Fibroblast of lung (primary cell): Measurements from ENCODE around the gene SYP.

Experiments
- CTCF ChIP-seq, 2 donors: IDR thresholded peaks in 1 of 2; conservative IDR thresholded peaks in 1 of 2; 1 replicate in 1 of 2; 2 replicates in 1 of 2; pipeline ENCODE4 v1.5.1; 2011 to 2012; ENCODE audit warnings: low read length in 2 of 2, control low read depth in 1 of 2, inconsistent platforms in 1 of 2, low read depth in 1 of 2, mild to moderate bottlenecking in 1 of 2
- EZH2 ChIP-seq: IDR thresholded peaks from 2 replicates; pipeline ENCODE4 v1.5.1; 2012; ENCODE audit warnings: low read length, control low read depth, mild to moderate bottlenecking; ENCODE audit errors: missing control alignments

- no peak for TF ChIP-seq EZH2
- no peak for TF ChIP-seq CTCF (conservative IDR thresholded peaks at IDR 0.05 in 1 of 2, IDR thresholded peaks at IDR 0.05 in 1 of 2; ENCODE audit: low read depth in 1 of 2, low read length in 2 of 2)
These were observed 27.7 kb upstream of the SYP start for GRCh38 chrX:49227726-49228125.
